K562 (cell line): Measurements from ENCODE around the gene TNNT2. TPM values are rescaled to one million over a fixed set of nuclear protein-coding genes. Genes with fewer than 3 reads are reported as not detected.

Source experiments
- ATAC-seq: fragments of 200-7000 bp; cut with Tn5 transposase; 3 replicates; pipeline ENCODE4 v1.9.1; 2020; ENCODE audit warnings: moderate library complexity
- BruUV-seq: library from RNA; stranded (reverse); fragments of 400-500 nt; replicated peaks from 2 replicates; lab custom pipeline; 2021; lab: Mats Ljungman, UMichigan
- CTCF ChIA-PET: fragments of 300-600 bp; formaldehyde crosslinking; extraction: SDS; loops from one replicate; lab custom pipeline; 2021; ENCODE audit warnings: low intra/inter-chr PET ratio; lab: Yijun Ruan, JAX
- POLR2A ChIA-PET: fragments of 300-600, 350-650 bp; sonication (Branson Sonifier 250); formaldehyde crosslinking; extraction: SDS; loops from one replicate; lab custom pipeline; 2021; ENCODE audit warnings: antibody characterized with exemption, inconsistent platforms; lab: Yijun Ruan, JAX
- DNase-seq, 4 experiments: peaks; one replicate each; pipeline versions ENCODE4 v3.0.0 to v3.0.0-alpha.2; 2011 to 2018; ENCODE audit warnings: low spot score in 3 of 4, mixed read lengths in 3 of 4; ENCODE audit errors: extremely low read depth in 1 of 4
- FAIRE-seq: peaks from 2 replicates; lab custom pipeline; 2011; peaks lifted over from hg19 to GRCh38; lab: Jason Lieb, UNC
- H2AFZ ChIP-seq: 2 replicates; pipeline ENCODE4 v1.6.0; 2011; ENCODE audit warnings: low read depth, low read length, control low read depth, inconsistent platforms
- H3K27ac ChIP-seq: fragments of 200-600 bp; 3 replicates; pipeline ENCODE4 v1.8.0; 2011; ENCODE audit warnings: low read depth, mild to moderate bottlenecking, control low read depth, inconsistent platforms, low read length, moderate library complexity, mixed read lengths; ENCODE audit errors: extremely low read depth
- H3K27me3 ChIP-seq, 2 experiments: fragments of 300-600 bp in 1 of 2; 2 replicates in 1 of 2; 3 replicates in 1 of 2; pipeline versions ENCODE4 v1.6.0 to v1.8.0; 2011; ENCODE audit warnings: inconsistent platforms in 2 of 2, low read length in 2 of 2, mild to moderate bottlenecking in 1 of 2, mixed read lengths in 1 of 2, moderate library complexity in 1 of 2; ENCODE audit not compliant: control insufficient read depth in 2 of 2, insufficient read depth in 2 of 2
- H3K36me3 ChIP-seq: fragments of 300-600 bp; 3 replicates; pipeline ENCODE4 v1.8.0; 2011; ENCODE audit warnings: mild to moderate bottlenecking, low read length, inconsistent platforms; ENCODE audit not compliant: control insufficient read depth, insufficient read depth
- H3K4me1 ChIP-seq, 2 experiments: fragments of 200-600 bp in 1 of 2; replicated peaks in 1 of 2; 2 replicates in 1 of 2; 3 replicates in 1 of 2; pipeline versions ENCODE4 v1.5.1 to v1.8.0; 2011; ENCODE audit warnings: inconsistent platforms in 2 of 2, low read length in 2 of 2, mild to moderate bottlenecking in 1 of 2, mixed read lengths in 1 of 2, moderate library complexity in 1 of 2; ENCODE audit not compliant: control insufficient read depth in 2 of 2, insufficient read depth in 2 of 2
- H3K4me2 ChIP-seq: 2 replicates; pipeline ENCODE4 v1.6.1; 2011; ENCODE audit warnings: low read length, control low read depth, inconsistent platforms, mixed read lengths; ENCODE audit not compliant: insufficient read depth
- H3K4me3 ChIP-seq: fragments of 200-600 bp; sonication (generic), shearing (Covaris generic); 2 replicates; pipeline ENCODE4 v1.5.1; 2016; ENCODE audit warnings: control low read depth, inconsistent platforms
- H3K79me2 ChIP-seq: fragments of 200-600 bp; 3 replicates; pipeline ENCODE4 v1.8.0; 2011; ENCODE audit warnings: low read length, inconsistent platforms; ENCODE audit not compliant: control insufficient read depth, insufficient read depth
- H3K9ac ChIP-seq, 2 experiments: 2 replicates each; pipeline versions ENCODE4 v1.6.0 to v1.6.1; 2011; ENCODE audit warnings: low read depth in 2 of 2, low read length in 2 of 2, control low read depth in 1 of 2, inconsistent platforms in 1 of 2, mild to moderate bottlenecking in 1 of 2, mixed read lengths in 1 of 2; ENCODE audit not compliant: insufficient read depth in 1 of 2
- H3K9me1 ChIP-seq: one replicate; pipeline ENCODE4 v1.6.0; 2011; ENCODE audit warnings: inconsistent platforms, mild to moderate bottlenecking, low read length, moderate library complexity; ENCODE audit not compliant: control insufficient read depth, insufficient read depth
- H3K9me3 ChIP-seq: replicated peaks from 2 replicates; pipeline ENCODE4 v1.5.1; 2011; ENCODE audit warnings: low read depth, low read length, inconsistent platforms; ENCODE audit not compliant: control insufficient read depth, insufficient read depth
- H4K20me1 ChIP-seq: replicated peaks from 2 replicates; pipeline ENCODE4 v1.6.1; 2011; ENCODE audit warnings: low read length, inconsistent platforms, mixed read lengths; ENCODE audit not compliant: control insufficient read depth, insufficient read depth
- ARID2 ChIP-seq: fragments of 450-650 bp; IDR thresholded peaks from 2 replicates; pipeline ENCODE4 v1.6.1; 2017; ENCODE audit warnings: antibody characterized with exemption, mild to moderate bottlenecking
- BRD4 ChIP-seq: fragments of 200-600 bp; sonication (generic); IDR thresholded peaks from 2 replicates; pipeline ENCODE4 v1.6.1; 2017; ENCODE audit warnings: inconsistent platforms
- C11orf30 ChIP-seq: fragments of 450-650 bp; IDR thresholded peaks from 2 replicates; pipeline ENCODE4 v1.6.1; 2016; ENCODE audit warnings: low read depth, mild to moderate bottlenecking
- CBX3 ChIP-seq, 2 experiments: IDR thresholded peaks; 1 replicate in 1 of 2; 2 replicates in 1 of 2; pipeline ENCODE4 v1.6.1; 2012; ENCODE audit warnings: inconsistent platforms in 2 of 2, low read length in 2 of 2, borderline replicate concordance in 1 of 2, control low read depth in 1 of 2
- DPF2 ChIP-seq: fragments of 450-650 bp; IDR thresholded peaks from 2 replicates; pipeline ENCODE4 v1.6.1; 2016
- GABPB1 ChIP-seq: sonication (generic); formaldehyde crosslinking; IDR thresholded peaks from 2 replicates; pipeline ENCODE4 v1.8.0; 2022; ENCODE audit warnings: mild to moderate bottlenecking, missing genetic modification reagents
- IFI16 ChIP-seq: fragments of 250-450 bp; sonication (Bioruptor Pico); IDR thresholded peaks from 2 replicates; pipeline ENCODE4 v2.1.2; 2022; ENCODE audit warnings: mild to moderate bottlenecking, inconsistent platforms
- RFX7 ChIP-seq: fragments of 250-450 bp; sonication (Bioruptor Pico); IDR thresholded peaks from 2 replicates; pipeline ENCODE4 v1.5.1; 2021; ENCODE audit warnings: mild to moderate bottlenecking
- SMAD3 ChIP-seq: fragments of 450-650 bp; formaldehyde crosslinking; conservative IDR thresholded peaks from 2 replicates; pipeline ENCODE4 v1.4.0; 2020; ENCODE audit warnings: mild to moderate bottlenecking
- TARDBP ChIP-seq: fragments of 450-650 bp; IDR thresholded peaks from 2 replicates; pipeline ENCODE4 v1.6.1; 2016
- TCF7L2 ChIP-seq: fragments of 150-350 bp; IDR thresholded peaks from 2 replicates; pipeline ENCODE4 v1.6.1; 2016; ENCODE audit warnings: low read depth, mild to moderate bottlenecking, low read length, moderate library complexity
- XRCC3 ChIP-seq: fragments of 450-650 bp; IDR thresholded peaks from 2 replicates; pipeline ENCODE4 v1.6.1; 2017; ENCODE audit warnings: mild to moderate bottlenecking, moderate library complexity
- ZEB2 ChIP-seq: fragments of 450-650 bp; IDR thresholded peaks from 2 replicates; pipeline ENCODE4 v1.6.1; 2016
- ZKSCAN8 ChIP-seq: fragments of 200-800 bp; sonication (Bioruptor generic); IDR thresholded peaks from 2 replicates; pipeline ENCODE4 v1.6.1; 2016; ENCODE audit warnings: missing genetic modification characterization, missing compliant biosample characterization
- ZNF274 ChIP-seq: IDR thresholded peaks from 2 replicates; pipeline ENCODE4 v1.6.1; 2011; ENCODE audit warnings: low read depth, mild to moderate bottlenecking, low read length, moderate library complexity, borderline replicate concordance
- ZNF354B ChIP-seq: fragments of 250-450 bp; sonication (Bioruptor Pico); IDR thresholded peaks from 2 replicates; pipeline ENCODE4 v1.4.0; 2020
- WGBS: fragments of 100-300 bp; shearing (Covaris generic); methylation state at CpG from one replicate; pipeline ENCODE4 v1.1.6; 2016; ENCODE audit warnings: low coverage, mixed read lengths; ENCODE audit not compliant: insufficient coverage; ENCODE audit errors: missing lambda C conversion rate; 5-methylcytosine and 5-hydroxymethylcytosine counted together
- in situ Hi-C: fragments of 300-500 bp; cut with MboI; formaldehyde crosslinking; loops from 4 replicates; pipeline ENCODE4 v1.15.0; 2018; ENCODE audit warnings: inconsistent platforms, mixed read lengths
- intact Hi-C: fragments of 100-400 bp; cut with micrococcal nuclease; formaldehyde crosslinking; loops from 2 replicates; pipeline ENCODE4 v1.14.2; 2022
- polyA plus RNA-seq, 8 experiments: library from polyadenylated mRNA; depleted of rRNA in 4 of 8; stranded (reverse) in 5 of 8; unstranded in 3 of 8; fragments of >200 nt; fragmentation: Nextera tagmentation in 2 of 8; fragmentation: Illumina TruSeq in 1 of 8; extraction: Ambion mirVana in 2 of 8; extraction: Trizol in 1 of 8; gene quantifications; 2 replicates each; pipeline versions ENCODE4 v1.2.1 to v1.2.3, GENCODE V29; 2011 to 2014; ENCODE audit warnings: inconsistent platforms in 1 of 8, missing spikeins in 1 of 8
- total RNA-seq, 7 experiments: library from RNA; depleted of rRNA in 6 of 7; stranded (reverse); fragments of >200 nt in 6 of 7; fragmentation: Illumina TruSeq in 2 of 7; extraction: Trizol in 2 of 7; gene quantifications; 2 replicates each; pipeline versions ENCODE4 v1.2.1 to v1.2.3, GENCODE V29; 2011 to 2021; ENCODE audit warnings: low replicate concordance in 1 of 7
- TF ChIP-seq, protein P1 (sequence below): fragments of 250-450 bp; sonication (Bioruptor Pico); IDR thresholded peaks from 2 replicates; pipeline ENCODE4 v1.5.0; 2020; ENCODE audit warnings: mild to moderate bottlenecking, borderline replicate concordance

TNNT2 gene
- total and polyA plus RNA-seq, 9 of the 15 experiments (the other 6 are each of a cell fraction or from before 2014, with no cell fraction given), result not detected

DNA sequence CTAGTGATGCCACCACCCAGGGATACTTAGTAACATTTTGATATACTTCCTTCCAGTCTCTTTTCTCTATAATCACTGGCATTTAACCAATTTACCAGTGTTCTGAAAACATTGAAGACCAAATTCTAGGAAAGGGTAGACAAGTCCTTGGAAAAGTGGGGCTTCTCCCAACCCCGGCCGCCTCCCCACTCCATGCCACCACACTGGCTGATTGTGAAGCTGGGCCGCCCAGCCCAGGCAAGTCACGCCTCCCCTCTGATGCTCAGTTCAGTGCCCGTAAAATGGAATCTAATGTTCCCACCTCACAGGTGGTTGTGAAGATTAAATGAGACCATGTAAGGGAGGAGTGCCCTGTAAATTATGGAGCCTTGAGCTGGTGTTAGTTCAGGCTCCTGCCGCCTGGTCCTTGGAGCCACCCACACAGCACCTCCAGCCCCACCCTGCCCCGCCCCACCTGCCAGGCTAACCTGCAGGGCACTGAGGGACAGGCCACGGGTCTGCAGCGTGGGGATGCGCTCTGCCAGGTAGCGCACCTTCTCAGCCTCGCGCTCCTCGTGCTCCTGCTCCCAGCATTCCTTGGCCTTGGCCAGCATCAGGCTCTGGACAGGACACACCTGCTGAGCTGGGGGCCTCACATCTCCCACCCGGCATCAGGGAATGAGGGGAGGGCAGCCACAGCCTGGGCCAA lies 36.7 kb upstream of the TNNT2 start:
- no peak for DNase-seq
- no peak for ATAC-seq
- H3K9ac ChIP-seq, result no peak overlapping the region
- H3K4me3 ChIP-seq, result no peak overlapping the region
- ChIA-PET POLR2A (no interaction called here), CTCF (no interaction called here)
- H3K4me2 ChIP-seq, result no peak overlapping the region
- no TSS peak for BruUV-seq
- H3K9me3 ChIP-seq, result no peaks in the 10 kb centered on the region
- no peaks in the 10 kb centered on the region for H3K4me1 ChIP-seq
- TF ChIP-seq IFI16 (CRISPR knock-in tag) (no peak), TARDBP (no peak), ZNF354B (CRISPR knock-in tag) (no peak), TCF7L2 (no peak), SMAD3 (CRISPR knock-in tag) (no peak), ZNF274 (no peak), XRCC3 (no peak), RFX7 (CRISPR knock-in tag) (no peak), ZEB2 (no peak), C11orf30 (no peak), CBX3 (IDR thresholded peaks at IDR 0.05; ENCODE audit: borderline replicate concordance in 1 of 2, low read length in 2 of 2) (no peak), GABPB1 (no peak), ZKSCAN8 (CRISPR knock-in tag) (no peak), DPF2 (no peak), ARID2 (no peak), BRD4 (no peak)
- TF ChIP-seq, protein P1, sequence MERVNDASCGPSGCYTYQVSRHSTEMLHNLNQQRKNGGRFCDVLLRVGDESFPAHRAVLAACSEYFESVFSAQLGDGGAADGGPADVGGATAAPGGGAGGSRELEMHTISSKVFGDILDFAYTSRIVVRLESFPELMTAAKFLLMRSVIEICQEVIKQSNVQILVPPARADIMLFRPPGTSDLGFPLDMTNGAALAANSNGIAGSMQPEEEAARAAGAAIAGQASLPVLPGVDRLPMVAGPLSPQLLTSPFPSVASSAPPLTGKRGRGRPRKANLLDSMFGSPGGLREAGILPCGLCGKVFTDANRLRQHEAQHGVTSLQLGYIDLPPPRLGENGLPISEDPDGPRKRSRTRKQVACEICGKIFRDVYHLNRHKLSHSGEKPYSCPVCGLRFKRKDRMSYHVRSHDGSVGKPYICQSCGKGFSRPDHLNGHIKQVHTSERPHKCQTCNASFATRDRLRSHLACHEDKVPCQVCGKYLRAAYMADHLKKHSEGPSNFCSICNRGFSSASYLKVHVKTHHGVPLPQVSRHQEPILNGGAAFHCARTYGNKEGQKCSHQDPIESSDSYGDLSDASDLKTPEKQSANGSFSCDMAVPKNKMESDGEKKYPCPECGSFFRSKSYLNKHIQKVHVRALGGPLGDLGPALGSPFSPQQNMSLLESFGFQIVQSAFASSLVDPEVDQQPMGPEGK (CRISPR knock-in tag), result no peak
- TF ChIP-seq, all 486 proteins: peak for 0
- Histone ChIP-seq H3K79me2 (no peaks in the 10 kb centered on the region), H3K9me1 (peaks cover 4% of the 10 kb centered on the region), H3K36me3 (no peaks in the 10 kb centered on the region), H4K20me1 (peaks cover 16% of the 10 kb centered on the region; the same call in 1 of the 2 replicates), H3K27ac (no peak overlapping the region), H3K27me3 (peaks cover 67 to 71% of the 10 kb centered on the region in 2 experiments), H2AFZ (no peak overlapping the region)
- in situ Hi-C loops (no loop called here), intact Hi-C loops (no loop called here)
- FAIRE-seq, result no peak
- WGBS, result 2% methylated on average over 15 of the region's 15 CpGs
